Mesendoderm (in vitro differentiated cells): ENCODE measurements around the gene MICAL2.

Source experiments
- DNase-seq: peaks from one replicate; pipeline ENCODE4 v3.0.0; 2013
- H2AK5ac ChIP-seq: 2 replicates; pipeline ENCODE4 v1.6.1; 2013; ENCODE audit warnings: low read length, inconsistent platforms
- H2BK120ac ChIP-seq: 2 replicates; pipeline ENCODE4 v1.6.1; 2013; ENCODE audit warnings: low read depth, mild to moderate bottlenecking, low read length, moderate library complexity, mixed read lengths
- H2BK15ac ChIP-seq: replicated peaks from 2 replicates; pipeline ENCODE4 v1.6.1; 2013; ENCODE audit warnings: low read depth, mild to moderate bottlenecking, moderate library complexity
- H2BK5ac ChIP-seq: 2 replicates; pipeline ENCODE4 v1.6.1; 2013; ENCODE audit warnings: low read length, inconsistent platforms
- H3K18ac ChIP-seq: 2 replicates; pipeline ENCODE4 v1.6.1; 2013; ENCODE audit warnings: mild to moderate bottlenecking, low read length, mixed read lengths
- H3K23ac ChIP-seq: one replicate; pipeline ENCODE4 v1.6.1; 2013; ENCODE audit warnings: low read length
- H3K27ac ChIP-seq: 2 replicates; pipeline ENCODE4 v1.5.1; 2013; ENCODE audit warnings: low read depth, mild to moderate bottlenecking, inconsistent platforms, low read length, moderate library complexity
- H3K27me3 ChIP-seq: 2 replicates; pipeline ENCODE4 v1.6.1; 2013; ENCODE audit warnings: low read length, control low read depth, mild to moderate bottlenecking, inconsistent platforms; ENCODE audit not compliant: insufficient read depth, poor library complexity
- H3K36me3 ChIP-seq: 2 replicates; pipeline ENCODE4 v1.6.1; 2013; ENCODE audit warnings: low read length, inconsistent platforms; ENCODE audit not compliant: control insufficient read depth, insufficient read depth
- H3K4ac ChIP-seq: one replicate; pipeline ENCODE4 v1.6.1; 2013; ENCODE audit warnings: low read depth, mild to moderate bottlenecking, low read length, moderate library complexity
- H3K4me1 ChIP-seq: 2 replicates; pipeline ENCODE4 v1.6.1; 2013; ENCODE audit warnings: low read depth, low read length, inconsistent platforms; ENCODE audit not compliant: control insufficient read depth
- H3K4me2 ChIP-seq: 2 replicates; pipeline ENCODE4 v1.6.1; 2013; ENCODE audit warnings: low read length
- H3K4me3 ChIP-seq: 2 replicates; pipeline ENCODE4 v1.5.1; 2013; ENCODE audit warnings: mild to moderate bottlenecking, low read length
- H3K56ac ChIP-seq: one replicate; pipeline ENCODE4 v1.6.1; 2013; ENCODE audit warnings: low read length
- H3K79me1 ChIP-seq: 2 replicates; pipeline ENCODE4 v1.6.1; 2013; ENCODE audit warnings: low read length, inconsistent platforms
- H3K79me2 ChIP-seq: 2 replicates; pipeline ENCODE4 v1.6.1; 2013; ENCODE audit warnings: mild to moderate bottlenecking, low read length; ENCODE audit not compliant: control insufficient read depth, insufficient read depth
- H3K9ac ChIP-seq: 2 replicates; pipeline ENCODE4 v1.6.1; 2013; ENCODE audit warnings: low read length, inconsistent platforms
- H4K5ac ChIP-seq: one replicate; pipeline ENCODE4 v1.6.1; 2013; ENCODE audit warnings: low read length
- H4K8ac ChIP-seq: one replicate; pipeline ENCODE4 v1.6.1; 2013; ENCODE audit warnings: low read depth, mild to moderate bottlenecking, control low read depth, low read length, moderate library complexity
- WGBS: extraction: QIAGEN DNeasy Blood & Tissue Kit; methylation state at CpG from one replicate; pipeline ENCODE4 v1.1.7; 2013; ENCODE audit warnings: low lambda C conversion rate, missing lambda C conversion rate; ENCODE audit not compliant: insufficient coverage; ENCODE audit errors: extremely low coverage; 5-methylcytosine and 5-hydroxymethylcytosine counted together

MICAL2 gene

DNA sequence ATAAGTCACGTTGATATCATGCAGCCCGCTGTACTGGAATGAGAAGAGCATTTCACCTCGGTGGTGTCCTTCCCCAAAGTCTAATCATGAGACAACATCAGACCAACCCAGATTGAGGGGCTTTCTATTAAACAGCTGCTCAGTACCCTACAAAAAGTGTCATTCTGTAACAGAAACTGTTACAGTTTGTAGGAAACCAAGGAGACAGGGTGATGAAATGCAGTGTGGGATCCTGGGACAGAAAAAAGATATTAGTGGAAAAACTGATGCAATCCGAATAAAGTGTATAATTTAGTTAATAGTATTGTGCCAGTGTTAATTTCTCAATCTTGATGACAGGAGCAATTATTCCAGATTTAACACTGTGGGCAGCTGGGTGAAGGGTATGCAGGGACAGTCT is 128.0 kb downstream of the MICAL2 start:
- no peak overlapping the region for H3K4me3 ChIP-seq
- H3K56ac ChIP-seq: no peak overlapping the region
- no peak for DNase-seq
- no peak overlapping the region for H4K8ac ChIP-seq
- H3K79me1 ChIP-seq: no peaks in the 10 kb centered on the region
- no peak overlapping the region for H3K4me2 ChIP-seq
- no peak overlapping the region for H2AK5ac ChIP-seq
- H4K5ac ChIP-seq: no peak overlapping the region
- no peak overlapping the region for H2BK120ac ChIP-seq
- no peak overlapping the region for H3K9ac ChIP-seq
- no peaks in the 10 kb centered on the region for H3K36me3 ChIP-seq
- H3K4ac ChIP-seq: no peak overlapping the region
- H3K27me3 ChIP-seq: no peaks in the 10 kb centered on the region
- H2BK15ac ChIP-seq: no peak overlapping the region
- no peaks in the 10 kb centered on the region for H3K79me2 ChIP-seq
- H3K4me1 ChIP-seq: no peaks in the 10 kb centered on the region
- H3K18ac ChIP-seq: no peak overlapping the region
- no peak overlapping the region for H3K23ac ChIP-seq
- no peak overlapping the region for H3K27ac ChIP-seq
- WGBS: no CpG with 5 or more reads among the region's 4 CpGs
- H2BK5ac ChIP-seq: no peak overlapping the region

DNA sequence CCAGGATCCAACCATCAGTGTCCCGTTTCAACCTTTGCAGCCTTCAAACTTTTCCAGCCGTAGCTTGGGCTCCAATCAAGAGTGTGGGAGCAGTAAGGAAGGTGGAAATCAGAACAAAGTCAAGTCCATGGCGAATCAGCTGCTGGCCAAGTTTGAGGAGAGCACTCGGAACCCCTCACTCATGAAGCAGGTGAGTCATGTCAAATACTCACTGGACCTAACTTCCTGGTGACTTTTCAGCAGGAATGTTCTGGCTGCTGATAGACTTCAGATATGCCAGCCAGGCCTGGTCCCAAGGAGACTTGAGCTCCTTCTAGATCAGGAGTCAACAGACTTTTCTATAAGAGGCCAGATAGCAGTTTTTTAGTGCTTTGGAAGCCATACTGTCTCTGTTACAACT is 129.0 kb downstream of the MICAL2 start:
- Histone ChIP-seq H3K9ac (no peak overlapping the region), H3K79me2 (no peaks in the 10 kb centered on the region), H2AK5ac (no peak overlapping the region), H4K5ac (no peak overlapping the region), H3K4me3 (no peak overlapping the region), H2BK5ac (no peak overlapping the region), H3K4me2 (no peak overlapping the region), H3K4ac (no peak overlapping the region), H3K4me1 (no peaks in the 10 kb centered on the region), H3K27ac (no peak overlapping the region), H3K18ac (no peak overlapping the region), H2BK120ac (no peak overlapping the region), H3K27me3 (no peaks in the 10 kb centered on the region), H2BK15ac (no peak overlapping the region), H3K23ac (no peak overlapping the region), H3K56ac (no peak overlapping the region), H3K79me1 (no peaks in the 10 kb centered on the region), H3K36me3 (no peaks in the 10 kb centered on the region), H4K8ac (no peak overlapping the region)
- no CpG with 5 or more reads among the region's 4 CpGs for WGBS
- no peak for DNase-seq

DNA sequence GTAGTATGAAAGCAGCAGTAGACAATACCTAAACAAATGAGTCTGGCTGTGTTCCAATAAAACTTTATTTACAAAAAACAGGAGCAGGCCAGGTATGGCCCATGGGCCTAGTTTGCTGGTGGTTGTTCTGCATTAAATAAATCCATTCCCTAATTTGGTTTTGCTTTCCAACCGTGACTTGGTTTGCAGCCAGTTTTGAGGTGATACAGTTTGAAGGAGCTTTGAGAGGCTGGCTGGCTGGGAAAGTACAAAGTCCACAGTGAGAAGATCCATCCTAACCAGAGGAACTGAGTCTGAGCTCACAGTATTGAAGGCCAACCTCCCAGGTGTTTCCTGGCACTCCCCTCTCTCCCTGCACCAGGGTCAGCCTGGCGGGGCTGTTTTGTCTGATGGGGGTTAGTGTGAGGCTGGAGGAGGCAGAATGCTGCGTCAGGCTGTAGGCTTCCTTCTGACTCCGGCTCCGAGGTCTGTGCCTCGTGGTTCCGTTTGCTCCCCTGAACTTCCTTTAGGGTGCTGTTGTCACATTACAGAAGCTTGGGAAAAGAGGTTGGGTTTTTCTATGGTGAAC is 129.5 kb downstream of the MICAL2 start:
- Histone ChIP-seq H2AK5ac (no peak overlapping the region), H3K18ac (no peak overlapping the region), H3K79me2 (no peaks in the 10 kb centered on the region), H3K23ac (no peak overlapping the region), H4K5ac (no peak overlapping the region), H3K9ac (no peak overlapping the region), H2BK15ac (no peak overlapping the region), H3K4ac (no peak overlapping the region), H3K4me1 (no peaks in the 10 kb centered on the region), H3K4me3 (no peak overlapping the region), H3K56ac (no peak overlapping the region), H3K27ac (no peak overlapping the region), H2BK120ac (no peak overlapping the region), H3K27me3 (no peaks in the 10 kb centered on the region), H3K36me3 (no peaks in the 10 kb centered on the region), H4K8ac (no peak overlapping the region), H2BK5ac (no peak overlapping the region), H3K79me1 (no peaks in the 10 kb centered on the region), H3K4me2 (no peak overlapping the region)
- no CpG with 5 or more reads among the region's 7 CpGs for WGBS
- DNase-seq: no peak

DNA sequence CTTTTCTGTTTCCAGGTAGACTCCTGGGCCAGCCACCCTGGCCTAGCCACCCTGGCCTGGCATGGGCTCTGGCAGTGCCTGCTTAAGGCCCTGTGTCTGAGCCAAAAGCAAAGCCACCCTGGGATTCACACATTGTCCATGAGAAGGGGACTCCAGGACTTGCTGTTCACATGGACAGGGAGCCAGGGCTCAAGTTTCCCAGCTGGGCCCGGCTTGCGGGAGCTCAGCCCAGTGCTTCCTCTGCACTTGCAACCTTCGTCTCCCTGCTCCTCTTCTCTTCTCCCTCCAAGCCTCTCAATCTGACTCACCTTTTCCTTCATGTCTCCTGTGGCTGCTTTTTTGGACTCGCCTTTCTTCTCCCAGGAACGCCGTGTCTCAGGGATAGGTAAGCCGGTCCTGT is 130.3 kb downstream of the MICAL2 start:
- no peak overlapping the region for H4K5ac ChIP-seq
- no peaks in the 10 kb centered on the region for H3K4me1 ChIP-seq
- no peak overlapping the region for H3K27ac ChIP-seq
- no peak overlapping the region for H2AK5ac ChIP-seq
- no CpG with 5 or more reads among the region's 7 CpGs for WGBS
- H3K36me3 ChIP-seq: no peaks in the 10 kb centered on the region
- no peak overlapping the region for H3K4me3 ChIP-seq
- no peak overlapping the region for H4K8ac ChIP-seq
- H3K18ac ChIP-seq: no peak overlapping the region
- H3K27me3 ChIP-seq: no peaks in the 10 kb centered on the region
- H3K56ac ChIP-seq: no peak overlapping the region
- no peak overlapping the region for H3K4ac ChIP-seq
- H3K9ac ChIP-seq: no peak overlapping the region
- no peak overlapping the region for H2BK15ac ChIP-seq
- DNase-seq: no peak
- H3K4me2 ChIP-seq: no peak overlapping the region
- H2BK120ac ChIP-seq: no peak overlapping the region
- H3K79me1 ChIP-seq: no peaks in the 10 kb centered on the region
- no peak overlapping the region for H2BK5ac ChIP-seq
- no peak overlapping the region for H3K23ac ChIP-seq
- H3K79me2 ChIP-seq: no peaks in the 10 kb centered on the region

DNA sequence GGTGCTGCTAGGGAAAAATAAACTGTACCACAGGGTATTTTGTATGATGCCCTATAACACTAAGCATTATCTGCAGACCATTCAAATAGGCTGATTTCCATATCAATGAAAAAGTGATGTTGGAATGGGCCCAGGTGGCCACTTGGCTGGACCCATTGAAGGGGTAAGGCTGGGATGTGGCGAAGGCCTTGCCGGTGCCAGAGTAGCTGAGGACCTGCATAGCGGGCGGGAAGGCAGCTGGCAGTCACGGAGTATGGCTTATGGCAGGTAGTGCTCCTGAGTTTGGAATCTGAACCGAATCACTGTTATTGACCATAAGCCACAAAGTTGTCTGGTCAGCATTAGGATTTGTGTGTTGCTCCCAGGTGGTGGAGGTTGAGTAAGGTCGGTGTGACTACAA is 131.0 kb downstream of the MICAL2 start:
- no peak overlapping the region for H3K4me2 ChIP-seq
- no peaks in the 10 kb centered on the region for H3K79me1 ChIP-seq
- H4K5ac ChIP-seq: no peak overlapping the region
- H3K56ac ChIP-seq: no peak overlapping the region
- no peak overlapping the region for H3K4ac ChIP-seq
- H3K9ac ChIP-seq: no peak overlapping the region
- no peak overlapping the region for H2BK120ac ChIP-seq
- no peaks in the 10 kb centered on the region for H3K79me2 ChIP-seq
- H3K36me3 ChIP-seq: no peaks in the 10 kb centered on the region
- H3K4me3 ChIP-seq: no peak overlapping the region
- WGBS: no CpG with 5 or more reads among the region's 7 CpGs
- no peak overlapping the region for H2BK15ac ChIP-seq
- no peak overlapping the region for H4K8ac ChIP-seq
- H3K18ac ChIP-seq: no peak overlapping the region
- H3K27me3 ChIP-seq: no peaks in the 10 kb centered on the region
- DNase-seq: no peak
- H2BK5ac ChIP-seq: no peak overlapping the region
- no peak overlapping the region for H3K27ac ChIP-seq
- no peak overlapping the region for H2AK5ac ChIP-seq
- H3K23ac ChIP-seq: peak overlapping the region; percentile 73
- no peaks in the 10 kb centered on the region for H3K4me1 ChIP-seq

DNA sequence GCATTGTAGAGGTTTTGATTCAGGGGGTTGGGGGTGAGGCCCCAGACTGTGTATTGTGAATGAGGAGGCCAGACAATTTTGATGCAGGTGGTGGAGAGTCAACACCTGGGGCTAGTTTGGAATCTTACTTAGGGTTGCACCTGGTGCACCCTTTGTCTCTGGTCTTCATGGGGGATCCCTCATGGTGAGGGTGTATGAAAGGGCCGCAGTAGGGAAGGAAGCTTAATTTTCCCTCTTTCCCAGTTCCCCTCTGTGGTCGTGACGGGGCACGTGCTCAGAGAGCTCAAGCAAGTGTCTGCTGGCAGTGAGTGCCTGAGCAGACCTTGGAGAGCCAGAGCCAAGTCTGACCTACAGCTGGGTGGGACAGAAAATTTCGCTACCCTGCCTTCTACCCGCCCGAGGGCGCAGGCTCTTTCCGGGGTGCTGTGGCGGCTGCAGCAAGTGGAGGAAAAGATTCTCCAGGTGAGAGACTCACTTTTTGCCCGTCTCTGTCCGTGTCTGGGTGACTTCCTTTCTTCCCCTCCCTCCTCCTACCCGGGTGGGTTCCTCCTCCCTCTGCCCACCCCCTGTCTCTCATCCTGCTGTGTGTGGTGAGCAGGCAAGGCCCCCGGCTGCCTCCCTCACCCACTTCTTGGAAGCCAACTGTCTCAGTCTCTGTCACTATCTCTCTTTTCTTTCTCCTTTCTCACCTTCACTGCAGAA is 131.7 kb downstream of the MICAL2 start:
- Histone ChIP-seq H4K5ac (no peak overlapping the region), H3K36me3 (no peaks in the 10 kb centered on the region), H3K79me2 (no peaks in the 10 kb centered on the region), H3K4me2 (no peak overlapping the region), H4K8ac (no peak overlapping the region), H2AK5ac (no peak overlapping the region), H3K23ac (no peak overlapping the region), H3K4me3 (no peak overlapping the region), H3K18ac (no peak overlapping the region), H3K79me1 (no peaks in the 10 kb centered on the region), H3K27me3 (no peaks in the 10 kb centered on the region), H3K27ac (no peak overlapping the region), H2BK5ac (no peak overlapping the region), H3K4ac (no peak overlapping the region), H3K4me1 (no peaks in the 10 kb centered on the region), H3K9ac (no peak overlapping the region), H2BK120ac (no peak overlapping the region), H3K56ac (peak overlapping the region; percentile 9), H2BK15ac (no peak overlapping the region)
- no CpG with 5 or more reads among the region's 14 CpGs for WGBS
- no peak for DNase-seq
